ENCODE data around the gene CEP85L.
"Not testable (repeated sequence)": the region's sequence is repeated elsewhere in the genome, so short reads cannot be mapped to it uniquely, and the experiment has no call there.

Gene CEP85L

GRCh38 chr6:118451839-118452238 is 199.6 kb downstream of the CEP85L start:
- H3K4me3 ChIP-seq (ENCODE audit: control insufficient read depth, low read depth, low read length), result no peak overlapping the region
- DNase-seq (ENCODE audit: low read depth), result no peak
- no peak for TF ChIP-seq CTCF (conservative IDR thresholded peaks at IDR 0.05; ENCODE audit: control insufficient read depth, insufficient read depth, low read depth, low read length)

GRCh38 chr6:118444796-118445195 is 206.6 kb downstream of the CEP85L start:
- H3K4me3 ChIP-seq (ENCODE audit: control insufficient read depth, low read depth, low read length), result no peak overlapping the region
- DNase-seq (ENCODE audit: low read depth), result no peak
- no peak for TF ChIP-seq CTCF (conservative IDR thresholded peaks at IDR 0.05; ENCODE audit: control insufficient read depth, insufficient read depth, low read depth, low read length)

GRCh38 chr6:118436482-118436881 is 214.9 kb downstream of the CEP85L start:
- no peak overlapping the region for H3K4me3 ChIP-seq (ENCODE audit: control insufficient read depth, low read depth, low read length)
- TF ChIP-seq CTCF (conservative IDR thresholded peaks at IDR 0.05; ENCODE audit: control insufficient read depth, insufficient read depth, low read depth, low read length), result no peak
- no peak for DNase-seq (ENCODE audit: low read depth)

- not testable (repeated sequence) for DNase-seq (ENCODE audit: low read depth)
These were observed 217.2 kb downstream of the CEP85L start for GRCh38 chr6:118434147-118434546.

GRCh38 chr6:118421312-118421711 is 230.1 kb downstream of the CEP85L start:
- DNase-seq (ENCODE audit: low read depth), result not testable (repeated sequence)

More at GRCh38 chr6:118434147-118434546, 217.2 kb downstream of the CEP85L start:
- not testable (repeated sequence) for H3K4me3 ChIP-seq (ENCODE audit: control insufficient read depth, low read depth, low read length)

GRCh38 chr6:118419448-118420394 is 231.7 kb downstream of the CEP85L start:
- TF ChIP-seq CTCF (conservative IDR thresholded peaks at IDR 0.05; ENCODE audit: control insufficient read depth, insufficient read depth, low read depth, low read length), result no peak
- DNase-seq (ENCODE audit: low read depth), result no peak

More at GRCh38 chr6:118421312-118421711, 230.1 kb downstream of the CEP85L start:
- not testable (repeated sequence) for H3K4me3 ChIP-seq (ENCODE audit: control insufficient read depth, low read depth, low read length)

More at GRCh38 chr6:118419448-118420394, 231.7 kb downstream of the CEP85L start:
- no peak overlapping the region for H3K4me3 ChIP-seq (ENCODE audit: control insufficient read depth, low read depth, low read length)
